GM19372 (cell line): ENCODE data around the gene YBX2.
A peak's percentile ranks its signal among the peaks of the same experiment; 100 is the strongest.

ENCODE experiments used
- ATAC-seq: cut with Tn5 transposase; IDR thresholded peaks from one replicate; pipeline ENCODE4 v1.9.1; 2021; ENCODE audit warnings: mild to moderate bottlenecking, low read depth, moderate library complexity; ENCODE audit not compliant: unreplicated experiment

Gene YBX2

GRCh38 chr17:7323731-7324437 lies 29.4 kb upstream of the YBX2 start:
- no peak for ATAC-seq

GRCh38 chr17:7322520-7323194 lies 28.2 kb upstream of the YBX2 start:
- no peak for ATAC-seq

DNA sequence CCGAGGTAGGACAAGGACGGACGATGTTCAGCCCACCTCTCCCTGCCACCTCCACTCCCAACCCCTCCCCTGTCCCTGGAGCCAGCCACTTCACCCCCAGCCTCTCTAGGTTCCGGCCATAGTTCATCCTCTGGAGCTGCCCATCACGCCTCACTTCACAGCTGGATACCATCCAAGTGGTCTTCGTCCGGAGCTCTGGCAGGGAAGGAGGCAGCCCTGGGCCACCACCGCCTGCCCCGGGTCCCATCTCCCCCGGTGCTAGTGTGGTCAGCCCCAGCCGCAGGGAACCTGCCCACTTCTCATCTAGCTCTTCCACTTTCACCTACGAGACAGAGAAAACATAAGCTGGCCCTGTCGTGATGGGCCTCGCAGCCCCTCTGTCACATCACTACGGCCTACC lies 27.0 kb upstream of the YBX2 start:
- no peak for ATAC-seq

- no peak for ATAC-seq
Measured at GRCh38 chr17:7318121-7318860, 23.9 kb upstream of the YBX2 start.

GRCh38 chr17:7317161-7317803 lies 22.8 kb upstream of the YBX2 start:
- ATAC-seq: no peak

- ATAC-seq: no peak
Measured at GRCh38 chr17:7315570-7316235, 21.3 kb upstream of the YBX2 start.

- peak; percentile 85 for ATAC-seq
Measured at GRCh38 chr17:7314719-7315569, 20.5 kb upstream of the YBX2 start, which contains the start of gene GPS2. Gene GPS2 (minus strand): TSS chr17:7315360. CDS start chr17:7315052, 308 bp downstream.

- no peak for ATAC-seq
Measured at GRCh38 chr17:7313890-7314718, 19.7 kb upstream of the YBX2 start.

DNA sequence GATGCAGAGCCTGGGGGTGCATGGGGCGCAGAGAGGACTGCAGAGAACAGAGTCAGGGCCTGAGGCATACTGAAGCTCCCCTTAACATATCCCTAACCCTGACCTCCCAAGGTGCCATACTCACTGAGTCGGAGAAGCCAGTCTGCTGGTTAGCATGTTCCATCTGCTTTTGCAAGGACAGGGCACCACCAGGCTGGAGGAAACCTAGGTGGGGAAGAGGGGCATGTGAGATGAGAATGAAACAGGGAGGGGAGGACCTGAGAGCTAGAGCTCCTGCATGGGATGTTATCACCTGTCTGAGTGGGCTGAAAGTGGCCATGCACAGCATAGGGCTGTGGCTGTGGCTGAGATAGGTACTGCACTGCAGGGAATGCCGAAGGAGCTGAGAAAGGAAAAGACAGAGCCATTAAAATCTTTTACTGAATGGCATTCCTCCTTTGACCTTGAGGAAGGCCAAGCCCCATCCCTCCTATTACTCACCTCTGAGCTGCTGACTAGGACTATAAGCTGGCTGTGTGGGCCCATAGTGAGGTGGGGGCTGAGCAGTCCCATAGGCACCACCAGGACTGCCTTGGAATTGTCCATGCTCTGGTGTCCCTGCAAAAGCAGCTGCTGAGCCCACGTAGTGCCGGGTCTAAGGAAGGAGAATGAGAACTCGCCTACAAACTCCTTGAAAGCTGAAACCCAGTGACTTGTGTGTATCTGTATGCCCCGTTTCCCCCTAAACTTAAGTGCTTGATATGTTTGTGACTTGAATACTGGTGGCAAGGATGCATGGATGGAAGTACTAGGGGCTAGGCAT lies 18.9 kb upstream of the YBX2 start:
- no peak for ATAC-seq

- no peak for ATAC-seq
Measured at GRCh38 chr17:7312432-7313087, 18.1 kb upstream of the YBX2 start.

DNA sequence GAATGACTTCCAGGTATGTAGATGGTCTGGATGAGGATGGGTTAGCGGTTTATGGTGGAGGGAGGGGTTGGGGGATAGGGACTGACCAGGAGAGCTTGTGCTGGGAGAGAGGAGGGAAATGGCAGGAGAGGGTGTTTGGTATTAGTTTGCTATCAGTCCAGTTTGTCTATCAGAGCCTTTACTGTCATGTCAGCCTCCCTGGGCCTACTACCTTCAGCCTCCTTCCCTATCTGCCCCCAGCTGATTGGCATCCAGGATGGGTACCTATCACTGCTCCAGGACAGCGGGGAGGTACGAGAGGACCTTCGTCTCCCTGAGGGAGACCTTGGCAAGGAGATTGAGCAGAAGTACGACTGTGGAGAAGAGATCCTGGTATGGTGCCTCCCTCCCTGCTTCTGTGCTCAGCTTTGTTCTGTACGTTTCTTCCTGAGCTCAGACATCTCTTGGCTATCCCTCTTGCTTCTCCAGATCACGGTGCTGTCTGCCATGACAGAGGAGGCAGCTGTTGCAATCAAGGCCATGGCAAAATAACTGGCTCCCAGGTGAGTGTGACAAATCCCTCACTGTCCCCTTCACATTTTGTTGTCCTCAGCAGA lies 16.8 kb upstream of the YBX2 start:
- ATAC-seq: no peak

- ATAC-seq: no peak
Measured at GRCh38 chr17:7309628-7310027, 15.2 kb upstream of the YBX2 start.

GRCh38 chr17:7308625-7309433 lies 14.4 kb upstream of the YBX2 start:
- no peak for ATAC-seq

DNA sequence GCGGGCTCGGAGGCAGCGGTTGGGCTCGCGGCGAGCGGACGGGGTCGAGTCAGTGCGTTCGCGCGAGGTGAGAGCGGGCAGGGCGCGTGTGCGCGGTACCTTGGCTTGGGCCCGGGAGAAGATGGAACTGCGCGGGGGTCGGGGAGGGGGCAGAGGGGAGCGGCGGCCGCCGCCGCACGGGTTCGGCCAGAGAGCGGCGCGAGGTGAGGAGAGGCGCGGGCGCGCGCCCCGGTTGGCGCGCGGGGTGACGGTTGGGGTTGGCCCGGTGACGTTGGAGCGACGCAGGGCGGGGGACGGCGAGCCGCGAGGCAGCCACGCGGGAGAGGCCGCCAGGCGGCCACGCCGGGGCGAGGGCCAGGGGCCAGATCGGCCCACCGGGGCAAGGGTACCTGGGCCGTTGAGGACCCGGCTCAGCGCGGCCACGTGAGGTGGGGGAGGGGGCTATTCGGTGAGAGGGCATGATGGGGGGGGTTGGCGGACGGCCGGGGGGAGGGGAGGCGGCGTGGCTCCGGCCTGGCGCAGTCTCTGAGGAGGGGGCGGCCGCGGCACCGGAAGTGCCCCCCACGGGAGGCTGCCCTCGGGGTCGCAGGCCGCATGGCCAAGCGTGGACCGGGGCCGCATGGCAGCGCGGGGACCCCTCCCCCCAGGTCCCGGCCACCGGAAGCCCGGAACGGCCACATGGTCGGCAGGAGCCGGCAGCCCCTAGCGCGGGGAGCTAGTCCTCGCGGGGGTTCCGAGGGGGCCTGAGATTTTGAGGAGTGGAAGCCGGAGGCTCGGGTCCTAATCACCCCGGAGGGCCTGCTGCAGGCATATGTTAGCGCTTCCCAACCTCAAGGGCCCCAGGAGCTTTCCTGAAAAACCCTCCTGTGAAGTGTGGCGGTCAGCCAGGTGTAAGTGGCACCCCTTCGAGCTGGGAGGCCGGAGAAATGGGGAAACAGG lies 13.5 kb upstream of the YBX2 start:
- no peak for ATAC-seq
